ENCODE results near the gene TOM1L2. TPM values are rescaled to one million over a fixed set of nuclear protein-coding genes. Genes with fewer than 3 reads are reported as not detected.

The TOM1L2 gene
- polyA plus RNA-seq, 1 donor from 2014 or later: 40.9 TPM

DNA sequence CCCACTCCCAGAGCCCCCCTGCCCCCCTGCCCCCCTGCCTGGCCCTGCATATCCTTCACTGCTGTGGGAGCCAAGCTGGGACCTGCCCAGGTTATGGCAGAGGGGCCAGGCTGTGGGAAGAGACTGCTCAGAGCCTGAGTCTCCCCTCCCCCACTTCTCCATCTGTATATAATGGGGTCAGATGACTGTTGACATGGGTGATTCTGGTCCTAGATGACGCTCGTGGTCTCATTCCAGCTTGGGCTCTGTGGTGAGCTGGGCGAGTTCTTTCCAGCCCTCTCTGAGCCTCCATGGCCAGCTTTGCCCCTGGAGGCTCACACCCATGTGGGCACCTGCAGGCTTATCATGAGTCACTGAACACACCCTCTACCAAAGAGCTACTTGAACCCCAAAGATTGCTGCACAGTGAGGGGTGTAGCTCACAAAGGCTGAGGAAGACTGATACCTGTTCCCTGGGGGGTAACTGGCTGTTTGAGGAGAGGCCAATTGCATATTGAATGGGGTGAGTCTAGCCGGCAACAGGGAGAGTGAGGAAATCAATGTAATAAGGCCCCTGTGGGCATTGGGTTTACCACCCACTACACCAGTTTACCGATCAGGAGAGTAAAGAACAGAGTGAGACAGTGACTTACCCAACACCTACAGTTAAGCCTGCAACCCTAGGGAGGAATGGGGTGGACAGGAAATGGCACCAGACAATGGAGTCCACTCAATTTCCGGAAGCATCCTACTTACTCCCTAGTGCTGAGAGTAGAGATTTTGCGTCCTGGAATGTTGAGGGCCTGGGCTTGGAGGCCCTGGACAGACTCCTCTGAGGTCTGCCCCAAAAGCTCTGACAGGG is 131.2 kb downstream of the TOM1L2 start:
- Histone ChIP-seq H2AFZ (ENCODE audit: low read depth, low read length) (no peak overlapping the region), H3F3A (ENCODE audit: insufficient read depth, low read length, poor library complexity, severe bottlenecking) (no peaks in the 10 kb centered on the region)

DNA sequence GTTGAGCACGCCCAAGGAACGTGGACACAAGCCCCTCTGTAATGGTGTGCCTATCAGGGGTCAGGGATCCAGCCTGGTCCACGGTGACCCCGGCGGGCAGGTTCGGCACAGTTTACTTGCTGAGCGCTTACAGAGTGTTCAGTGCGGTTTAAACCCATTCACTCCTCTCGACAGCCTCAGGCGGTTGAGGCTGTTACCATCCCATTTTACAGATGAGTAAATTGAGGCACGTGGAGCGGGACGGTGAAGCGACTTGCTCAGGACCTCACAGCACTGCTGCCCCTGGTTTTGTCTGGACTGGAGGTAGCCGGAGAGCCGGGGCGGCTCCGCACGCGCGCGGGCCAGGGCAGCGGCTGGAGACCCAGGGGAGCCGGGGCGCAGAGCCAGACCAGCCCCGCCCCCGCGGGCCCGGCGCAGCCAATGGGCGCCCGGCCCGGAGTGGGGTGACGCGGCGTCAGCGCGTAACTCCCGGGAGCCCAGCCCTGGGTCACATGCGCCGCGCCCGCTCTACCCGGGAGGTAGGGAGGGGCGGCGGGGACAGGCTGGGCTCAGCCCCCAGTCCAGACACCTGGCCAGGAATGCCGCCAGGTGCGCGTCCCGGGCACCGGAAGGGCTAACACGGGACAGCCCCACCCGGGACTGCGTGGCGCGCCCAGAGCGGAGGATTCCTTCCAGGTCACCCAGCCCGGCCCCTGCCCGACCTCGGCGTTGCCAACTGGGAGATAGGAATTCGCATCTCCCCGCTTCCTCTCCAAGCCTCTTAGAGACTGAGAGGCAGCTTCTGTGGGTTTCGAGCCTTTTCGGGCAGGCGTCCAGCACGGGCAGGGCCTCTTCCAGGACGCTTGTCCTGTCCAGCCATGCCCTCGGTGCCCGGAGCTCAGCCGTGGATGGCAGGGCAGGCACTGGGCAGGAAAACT is 132.2 kb downstream of the TOM1L2 start:
- Histone ChIP-seq H2AFZ (ENCODE audit: low read depth, low read length) (no peak overlapping the region), H3K27me3 (ENCODE audit: insufficient read depth, low read depth, low read length) (no peaks in the 10 kb centered on the region), H3K4me3 (ENCODE audit: low read length) (peak overlapping the region; percentile 28), H3K9me2 (ENCODE audit: insufficient read depth, low read length) (no peaks in the 10 kb centered on the region), H3F3A (ENCODE audit: insufficient read depth, low read length, poor library complexity, severe bottlenecking) (no peaks in the 10 kb centered on the region), H3K9me3 (ENCODE audit: low read length) (no peaks in the 10 kb centered on the region), H3K79me2 (replicated peaks; ENCODE audit: insufficient read depth, low read length) (peaks cover 7% of the 10 kb centered on the region), H3K4me2 (ENCODE audit: low read length) (no peak overlapping the region), H3K36me3 (ENCODE audit: insufficient read depth, low read length) (no peaks in the 10 kb centered on the region), H3K9ac (ENCODE audit: low read length) (no peak overlapping the region), H3K27ac (ENCODE audit: low read length) (no peak overlapping the region), H4K20me1 (ENCODE audit: insufficient read depth) (no peaks in the 10 kb centered on the region)
- TF ChIP-seq EP300 (conservative IDR thresholded peaks at IDR 0.05; ENCODE audit: poor library complexity, severe bottlenecking) (no peak), MXI1 (conservative IDR thresholded peaks at IDR 0.05; ENCODE audit: poor library complexity, severe bottlenecking) (no peak)

More for the DNA sequence above, 131.2 kb downstream of the TOM1L2 start:
- Histone ChIP-seq H3K9me3 (ENCODE audit: low read length) (no peaks in the 10 kb centered on the region), H3K4me3 (ENCODE audit: low read length) (no peak overlapping the region), H3K9ac (ENCODE audit: low read length) (no peak overlapping the region), H3K79me2 (replicated peaks; ENCODE audit: insufficient read depth, low read length) (no peaks in the 10 kb centered on the region), H3K4me2 (ENCODE audit: low read length) (no peak overlapping the region), H4K20me1 (ENCODE audit: insufficient read depth) (no peaks in the 10 kb centered on the region), H3K27ac (ENCODE audit: low read length) (no peak overlapping the region), H3K36me3 (ENCODE audit: insufficient read depth, low read length) (no peaks in the 10 kb centered on the region), H3K27me3 (ENCODE audit: insufficient read depth, low read depth, low read length) (no peaks in the 10 kb centered on the region), H3K9me2 (ENCODE audit: insufficient read depth, low read length) (no peaks in the 10 kb centered on the region)
- TF ChIP-seq SMC3 (conservative IDR thresholded peaks at IDR 0.05; ENCODE audit: poor library complexity) (no peak), POLR2AphosphoS5 (IDR thresholded peaks at IDR 0.05) (no peak), EZH2 (IDR thresholded peaks at IDR 0.05; ENCODE audit: borderline replicate concordance, insufficient read depth, low read length, poor library complexity, severe bottlenecking) (no peak), EP300 (conservative IDR thresholded peaks at IDR 0.05; ENCODE audit: poor library complexity, severe bottlenecking) (no peak), MXI1 (conservative IDR thresholded peaks at IDR 0.05; ENCODE audit: poor library complexity, severe bottlenecking) (no peak), TAF1 (IDR thresholded peaks at IDR 0.05; ENCODE audit: low read depth) (no peak), RAD21 (conservative IDR thresholded peaks at IDR 0.05) (no peak)
- TF ChIP-seq, protein P1, sequence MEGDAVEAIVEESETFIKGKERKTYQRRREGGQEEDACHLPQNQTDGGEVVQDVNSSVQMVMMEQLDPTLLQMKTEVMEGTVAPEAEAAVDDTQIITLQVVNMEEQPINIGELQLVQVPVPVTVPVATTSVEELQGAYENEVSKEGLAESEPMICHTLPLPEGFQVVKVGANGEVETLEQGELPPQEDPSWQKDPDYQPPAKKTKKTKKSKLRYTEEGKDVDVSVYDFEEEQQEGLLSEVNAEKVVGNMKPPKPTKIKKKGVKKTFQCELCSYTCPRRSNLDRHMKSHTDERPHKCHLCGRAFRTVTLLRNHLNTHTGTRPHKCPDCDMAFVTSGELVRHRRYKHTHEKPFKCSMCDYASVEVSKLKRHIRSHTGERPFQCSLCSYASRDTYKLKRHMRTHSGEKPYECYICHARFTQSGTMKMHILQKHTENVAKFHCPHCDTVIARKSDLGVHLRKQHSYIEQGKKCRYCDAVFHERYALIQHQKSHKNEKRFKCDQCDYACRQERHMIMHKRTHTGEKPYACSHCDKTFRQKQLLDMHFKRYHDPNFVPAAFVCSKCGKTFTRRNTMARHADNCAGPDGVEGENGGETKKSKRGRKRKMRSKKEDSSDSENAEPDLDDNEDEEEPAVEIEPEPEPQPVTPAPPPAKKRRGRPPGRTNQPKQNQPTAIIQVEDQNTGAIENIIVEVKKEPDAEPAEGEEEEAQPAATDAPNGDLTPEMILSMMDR (IDR thresholded peaks at IDR 0.05; ENCODE audit: poor library complexity, severe bottlenecking): no peak
- TF ChIP-seq, protein P2, sequence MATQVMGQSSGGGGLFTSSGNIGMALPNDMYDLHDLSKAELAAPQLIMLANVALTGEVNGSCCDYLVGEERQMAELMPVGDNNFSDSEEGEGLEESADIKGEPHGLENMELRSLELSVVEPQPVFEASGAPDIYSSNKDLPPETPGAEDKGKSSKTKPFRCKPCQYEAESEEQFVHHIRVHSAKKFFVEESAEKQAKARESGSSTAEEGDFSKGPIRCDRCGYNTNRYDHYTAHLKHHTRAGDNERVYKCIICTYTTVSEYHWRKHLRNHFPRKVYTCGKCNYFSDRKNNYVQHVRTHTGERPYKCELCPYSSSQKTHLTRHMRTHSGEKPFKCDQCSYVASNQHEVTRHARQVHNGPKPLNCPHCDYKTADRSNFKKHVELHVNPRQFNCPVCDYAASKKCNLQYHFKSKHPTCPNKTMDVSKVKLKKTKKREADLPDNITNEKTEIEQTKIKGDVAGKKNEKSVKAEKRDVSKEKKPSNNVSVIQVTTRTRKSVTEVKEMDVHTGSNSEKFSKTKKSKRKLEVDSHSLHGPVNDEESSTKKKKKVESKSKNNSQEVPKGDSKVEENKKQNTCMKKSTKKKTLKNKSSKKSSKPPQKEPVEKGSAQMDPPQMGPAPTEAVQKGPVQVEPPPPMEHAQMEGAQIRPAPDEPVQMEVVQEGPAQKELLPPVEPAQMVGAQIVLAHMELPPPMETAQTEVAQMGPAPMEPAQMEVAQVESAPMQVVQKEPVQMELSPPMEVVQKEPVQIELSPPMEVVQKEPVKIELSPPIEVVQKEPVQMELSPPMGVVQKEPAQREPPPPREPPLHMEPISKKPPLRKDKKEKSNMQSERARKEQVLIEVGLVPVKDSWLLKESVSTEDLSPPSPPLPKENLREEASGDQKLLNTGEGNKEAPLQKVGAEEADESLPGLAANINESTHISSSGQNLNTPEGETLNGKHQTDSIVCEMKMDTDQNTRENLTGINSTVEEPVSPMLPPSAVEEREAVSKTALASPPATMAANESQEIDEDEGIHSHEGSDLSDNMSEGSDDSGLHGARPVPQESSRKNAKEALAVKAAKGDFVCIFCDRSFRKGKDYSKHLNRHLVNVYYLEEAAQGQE (IDR thresholded peaks at IDR 0.05; ENCODE audit: borderline replicate concordance): no peak

All from neural cell (in vitro differentiated cells).